ENCODE data around the gene GOLGA6C.

- TF ChIP-seq POLR2AphosphoS5 (IDR thresholded peaks at IDR 0.05; ENCODE audit: borderline replicate concordance, low read depth, low read length) (no peak), EZH2 (IDR thresholded peaks at IDR 0.05) (no peak), FOXP2 (optimal IDR thresholded peaks at IDR 0.05; ENCODE audit: control extremely low read depth, extremely low read length, insufficient read depth) (no peak)
Observed at GRCh38 chr15:75313116-75313845, 55.1 kb downstream of the GOLGA6C start.
